Measurements from ENCODE around the gene ZFP36L1. TPM values are rescaled to one million over a fixed set of nuclear protein-coding genes. Genes with fewer than 3 reads are reported as not detected.

ZFP36L1 gene
- total RNA-seq, 1 donor from 2014 or later = 15.5 TPM

DNA sequence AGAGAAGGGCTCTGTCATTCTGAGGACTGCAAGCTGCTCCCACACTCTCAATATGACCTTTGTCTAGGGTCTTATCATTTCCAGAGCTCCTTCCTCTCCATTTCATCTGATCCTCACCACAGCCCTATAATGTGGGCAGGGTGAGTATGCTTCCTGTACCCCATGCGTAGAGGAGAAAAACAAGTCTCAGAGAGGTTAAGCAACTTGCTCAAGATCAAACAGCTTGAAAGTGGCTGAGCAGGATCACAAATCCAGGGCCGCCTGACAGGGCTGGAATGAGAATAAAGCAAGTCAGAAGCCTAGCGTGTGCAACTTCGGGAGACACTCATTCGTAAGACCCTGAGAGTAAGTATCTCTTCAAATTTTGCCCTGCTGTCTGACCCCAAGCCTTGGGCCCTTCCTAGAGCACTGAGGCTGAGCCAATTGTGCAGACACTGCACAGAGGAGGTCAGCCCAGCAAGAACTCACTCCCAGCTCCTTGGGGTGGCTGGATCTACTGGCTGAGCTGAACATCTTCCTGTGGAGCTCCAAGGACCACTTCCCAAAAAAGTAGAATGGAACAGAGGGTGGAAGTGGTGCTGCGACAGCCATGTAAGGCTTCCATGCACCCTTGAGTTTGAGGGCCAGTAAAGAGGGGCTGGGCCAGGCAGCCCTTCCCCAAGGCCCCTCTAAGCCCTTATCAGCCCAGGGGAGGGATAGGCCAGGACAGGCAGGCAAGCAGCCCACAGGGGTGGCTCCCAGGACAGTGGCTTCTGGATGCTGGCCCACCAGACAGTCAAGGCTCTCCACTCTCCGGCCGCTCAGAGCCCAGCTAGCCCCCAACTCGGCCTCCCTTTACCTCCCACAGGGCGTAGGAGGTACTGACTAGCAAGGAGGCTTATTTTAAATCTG, 10.5 kb downstream of the ZFP36L1 start:
- no peaks in the 10 kb centered on the region for H3K27me3 ChIP-seq (ENCODE audit: control insufficient read depth, insufficient read depth, low read length)
- TF ChIP-seq CTCF (IDR thresholded peaks at IDR 0.05; ENCODE audit: insufficient read depth, low read length, severe bottlenecking) = no peak
- DNase-seq (ENCODE audit: low read depth) (no peak), FAIRE-seq (no peak)
- H3K36me3 ChIP-seq (ENCODE audit: control insufficient read depth, insufficient read depth, low read length) = no peaks in the 10 kb centered on the region
- H3K4me3 ChIP-seq (ENCODE audit: low read depth, low read length) = no peak overlapping the region

DNA sequence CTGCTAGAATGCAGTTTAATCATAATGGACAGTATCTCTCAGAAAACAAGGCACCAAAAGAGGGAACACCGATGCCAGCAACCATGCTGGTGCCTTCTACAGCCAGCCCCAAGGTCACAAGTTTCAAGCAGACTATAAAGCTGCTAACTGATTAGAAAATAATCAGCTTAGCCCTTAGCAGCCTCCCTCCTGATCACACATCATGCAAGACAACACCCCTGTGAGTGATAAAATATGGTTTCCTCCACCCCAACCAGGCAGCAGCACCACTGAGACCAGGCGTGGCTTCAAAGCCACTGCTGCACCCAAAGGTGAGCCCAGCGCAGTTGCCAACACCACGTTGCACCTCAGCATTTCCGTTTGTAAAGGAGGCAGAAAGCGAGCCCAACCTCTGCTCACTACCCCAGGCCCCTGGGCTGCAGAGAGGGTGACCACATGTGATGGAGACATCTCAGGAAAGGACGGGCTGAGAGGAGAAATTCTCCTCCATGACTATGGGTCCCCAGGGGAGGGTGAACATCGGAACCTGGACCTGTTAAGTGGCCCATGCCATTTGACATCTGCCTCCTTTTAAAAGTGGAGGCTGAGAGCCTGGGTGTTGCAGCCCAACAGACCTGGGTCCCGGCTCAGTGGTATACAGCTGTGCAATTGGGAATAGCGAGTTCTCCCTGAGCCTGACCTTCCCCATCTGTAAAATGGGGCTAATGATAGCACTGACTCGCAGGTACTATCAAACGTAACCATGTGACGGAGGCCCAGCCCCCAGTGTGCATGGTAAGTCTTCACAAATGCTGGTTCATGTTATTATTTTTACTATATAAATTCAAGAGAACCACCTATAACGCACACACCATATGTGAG, 11.5 kb downstream of the ZFP36L1 start:
- Histone ChIP-seq H3K27me3 (ENCODE audit: control insufficient read depth, insufficient read depth, low read length) (no peaks in the 10 kb centered on the region), H3K36me3 (ENCODE audit: control insufficient read depth, insufficient read depth, low read length) (no peaks in the 10 kb centered on the region), H3K4me3 (ENCODE audit: low read depth, low read length) (no peak overlapping the region)
- DNase-seq (ENCODE audit: low read depth) (no peak), FAIRE-seq (no peak)
- no peak for TF ChIP-seq CTCF (IDR thresholded peaks at IDR 0.05; ENCODE audit: insufficient read depth, low read length, severe bottlenecking)

DNA sequence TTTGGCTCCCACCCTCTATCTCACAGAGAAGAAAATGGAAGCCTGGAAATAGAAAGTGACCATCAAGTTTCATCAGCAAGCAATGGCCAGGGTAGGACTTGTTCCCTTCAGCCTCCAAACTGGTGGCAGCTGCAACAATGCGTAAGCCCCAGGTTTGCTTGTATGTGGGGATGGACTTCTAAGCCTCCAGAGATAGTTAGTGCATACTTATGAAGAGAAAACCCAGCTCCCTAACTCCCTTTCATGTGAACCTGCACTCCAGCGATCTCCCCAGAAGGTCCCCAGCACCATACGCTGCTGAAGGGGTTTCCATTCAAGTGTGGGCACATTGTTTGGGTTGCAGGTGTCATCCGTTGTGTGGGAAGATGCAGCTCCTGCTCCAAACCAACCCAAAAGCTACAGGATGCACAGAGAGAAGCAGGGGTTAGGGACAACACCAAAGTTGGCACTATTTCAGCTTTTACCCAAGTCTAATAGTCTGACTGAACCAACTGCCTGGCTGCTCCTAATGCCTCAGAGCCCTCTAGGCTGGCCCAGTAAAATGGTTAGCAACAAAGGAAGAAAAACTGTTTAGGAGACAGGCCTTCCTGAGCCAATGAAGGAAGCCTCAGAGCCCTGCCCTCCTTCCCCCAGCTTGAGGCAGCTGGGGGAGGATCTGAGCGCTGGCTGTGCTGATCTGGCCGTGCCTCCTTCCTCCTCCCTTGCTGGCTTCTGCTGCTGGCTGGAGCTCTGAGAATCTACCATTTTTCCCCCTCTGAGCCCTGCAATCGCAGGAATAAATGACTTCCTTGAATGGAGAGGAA, 12.3 kb downstream of the ZFP36L1 start:
- FAIRE-seq (no peak), DNase-seq (ENCODE audit: low read depth) (no peak)
- H3K36me3 ChIP-seq (ENCODE audit: control insufficient read depth, insufficient read depth, low read length) = no peaks in the 10 kb centered on the region
- no peak for TF ChIP-seq CTCF (IDR thresholded peaks at IDR 0.05; ENCODE audit: insufficient read depth, low read length, severe bottlenecking)
- no peaks in the 10 kb centered on the region for H3K27me3 ChIP-seq (ENCODE audit: control insufficient read depth, insufficient read depth, low read length)
- no peak overlapping the region for H3K4me3 ChIP-seq (ENCODE audit: low read depth, low read length)

DNA sequence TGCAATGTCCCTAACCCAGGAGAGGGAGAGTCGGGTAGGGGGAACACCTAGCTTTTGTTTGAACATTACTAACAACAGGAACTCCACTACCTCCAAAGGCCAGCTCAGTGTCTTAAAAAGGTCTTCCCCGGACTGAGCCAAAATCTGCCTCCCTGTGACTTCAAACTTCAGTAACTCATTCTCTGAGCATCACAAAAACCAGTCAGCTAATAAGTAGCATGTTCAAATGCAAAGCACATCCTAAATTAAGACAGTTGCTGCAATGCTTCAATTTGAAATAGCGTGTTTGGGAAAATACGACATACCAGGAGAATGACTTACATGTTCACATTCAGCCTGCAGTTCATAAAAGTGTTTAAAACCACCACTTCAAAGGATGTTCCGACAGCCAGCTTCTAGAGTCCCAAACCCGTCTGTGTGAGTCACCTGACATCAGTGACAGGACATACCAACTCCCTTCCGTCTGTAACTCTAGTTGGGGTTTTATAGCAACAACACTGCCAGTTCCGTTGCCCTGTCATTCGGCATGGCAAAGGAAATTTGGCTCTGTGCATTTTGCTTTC, 13.0 kb downstream of the ZFP36L1 start:
- DNase-seq (ENCODE audit: low read depth) = no peak
- no peak for TF ChIP-seq CTCF (IDR thresholded peaks at IDR 0.05; ENCODE audit: insufficient read depth, low read length, severe bottlenecking)
- H3K4me3 ChIP-seq (ENCODE audit: low read depth, low read length) = no peak overlapping the region
- H3K27me3 ChIP-seq (ENCODE audit: control insufficient read depth, insufficient read depth, low read length) = no peaks in the 10 kb centered on the region
- FAIRE-seq = no peak
- H3K36me3 ChIP-seq (ENCODE audit: control insufficient read depth, insufficient read depth, low read length) = no peaks in the 10 kb centered on the region

DNA sequence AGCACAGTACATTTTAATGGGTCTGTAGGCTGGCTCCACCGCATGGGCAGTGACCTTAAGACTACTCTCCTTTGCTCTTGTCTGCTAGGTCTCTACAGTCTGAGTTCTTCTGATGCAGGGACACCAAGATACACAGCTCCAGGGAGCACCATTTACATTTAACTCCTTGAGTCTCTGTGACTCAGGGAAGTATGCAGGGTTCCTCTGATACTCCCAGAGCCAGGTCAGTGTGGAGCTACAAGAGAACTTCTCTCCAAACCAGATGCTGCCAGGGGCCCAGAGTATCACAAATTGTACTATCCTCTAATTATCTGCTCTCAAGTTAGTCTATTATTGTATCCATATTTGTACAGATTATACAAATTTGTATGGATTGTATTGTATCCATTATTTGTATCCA, 15.2 kb downstream of the ZFP36L1 start:
- no peak for FAIRE-seq
- no peaks in the 10 kb centered on the region for H3K27me3 ChIP-seq (ENCODE audit: control insufficient read depth, insufficient read depth, low read length)
- no peak for TF ChIP-seq CTCF (IDR thresholded peaks at IDR 0.05; ENCODE audit: insufficient read depth, low read length, severe bottlenecking)
- H3K36me3 ChIP-seq (ENCODE audit: control insufficient read depth, insufficient read depth, low read length) = no peaks in the 10 kb centered on the region
- H3K4me3 ChIP-seq (ENCODE audit: low read depth, low read length) = no peak overlapping the region
- DNase-seq (ENCODE audit: low read depth) = no peak
